ENCODE data around the gene RGMB.

The RGMB gene

GRCh38 chr5:98772415-98773213 lies 849 bp upstream of the RGMB start:
- no peak for TF ChIP-seq POLR2A (IDR thresholded peaks at IDR 0.05; ENCODE audit: low read depth, low read length)
- FAIRE-seq, result no peak
- no peak for DNase-seq (ENCODE audit: insufficient read length, low spot score)

DNA sequence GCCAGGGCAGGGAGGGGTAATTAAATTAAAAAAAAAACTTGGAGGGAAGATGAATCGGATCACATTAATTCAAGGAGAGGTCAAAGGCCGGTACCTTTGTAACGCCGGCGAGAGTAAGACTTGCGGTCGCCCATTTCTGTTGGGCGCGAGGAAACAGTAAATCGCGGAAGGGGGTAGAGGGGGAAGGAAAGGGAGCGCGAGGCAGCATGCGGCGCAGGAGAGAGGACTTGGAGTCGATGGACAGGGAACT lies 324 bp upstream of the RGMB start:
- DNase-seq (ENCODE audit: insufficient read length, low spot score), result no peak
- FAIRE-seq, result no peak
- TF ChIP-seq POLR2A (IDR thresholded peaks at IDR 0.05; ENCODE audit: low read depth, low read length), result no peak; the same call in 1 of the 2 replicates

DNA sequence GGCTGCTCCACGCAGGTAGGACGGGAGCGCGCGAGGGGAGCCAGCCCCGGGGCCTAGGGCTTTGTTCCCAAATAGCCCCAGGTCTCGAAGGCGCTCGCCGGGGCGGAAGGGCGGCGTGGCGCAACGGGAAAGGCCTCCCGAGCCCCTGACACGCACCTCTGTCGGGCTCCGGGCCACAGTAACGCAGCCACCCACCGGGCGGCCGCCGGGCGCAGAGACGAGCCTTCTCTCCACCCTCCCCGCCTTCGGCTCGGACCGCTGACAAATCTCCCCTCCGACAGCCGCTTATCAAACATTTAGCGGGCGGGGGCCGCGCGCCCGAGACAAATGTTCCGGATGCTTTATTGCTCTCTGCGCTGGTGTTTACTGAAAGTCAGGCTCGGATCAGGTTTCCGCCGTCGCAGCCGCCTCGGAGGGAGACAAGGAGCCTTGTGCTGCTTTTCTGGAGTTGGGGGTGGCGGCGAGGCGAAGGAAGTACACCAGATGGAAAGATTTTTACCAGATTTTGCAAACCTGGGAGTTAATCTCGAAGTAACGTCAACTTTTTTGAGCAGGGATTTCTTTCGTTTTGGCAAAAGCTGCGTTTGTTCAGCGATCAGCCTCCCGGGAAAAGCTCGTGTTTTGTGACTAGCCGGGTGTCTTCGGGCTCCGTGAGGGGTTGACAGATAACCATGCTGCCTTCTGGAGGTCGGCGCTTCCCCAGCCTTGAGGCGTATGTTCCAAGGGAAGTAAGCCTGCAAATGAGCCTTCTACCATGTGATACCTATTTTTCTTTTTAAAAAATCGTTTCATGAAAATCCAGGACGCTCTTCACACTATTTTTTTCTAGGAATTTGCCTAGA lies 950 bp downstream of the RGMB start:
- no peak for DNase-seq (ENCODE audit: insufficient read length, low spot score)
- no peak for FAIRE-seq
- 0 out of 2 replicates have a peak, but pooled peaks have one; percentile 5 for TF ChIP-seq POLR2A (IDR thresholded peaks at IDR 0.05; ENCODE audit: low read depth, low read length)

GRCh38 chr5:98775246-98776065 lies 2.0 kb downstream of the RGMB start:
- DNase-seq (ENCODE audit: insufficient read length, low spot score) (no peak), FAIRE-seq (no peak)
- no peak for TF ChIP-seq POLR2A (IDR thresholded peaks at IDR 0.05; ENCODE audit: low read depth, low read length)

- peak; percentile 30 for FAIRE-seq
- no peak for DNase-seq (ENCODE audit: insufficient read length, low spot score)
- TF ChIP-seq POLR2A (IDR thresholded peaks at IDR 0.05; ENCODE audit: low read depth, low read length), result no peak
Observed at GRCh38 chr5:98776066-98776705, 2.7 kb downstream of the RGMB start.

GRCh38 chr5:98777295-98777694 lies 3.8 kb downstream of the RGMB start:
- FAIRE-seq (peak; percentile 20), DNase-seq (ENCODE audit: insufficient read length, low spot score) (no peak)
- no peak for TF ChIP-seq POLR2A (IDR thresholded peaks at IDR 0.05; ENCODE audit: low read depth, low read length)

GRCh38 chr5:98779264-98779877 lies 5.9 kb downstream of the RGMB start:
- no peak for TF ChIP-seq POLR2A (IDR thresholded peaks at IDR 0.05; ENCODE audit: low read depth, low read length)
- FAIRE-seq (no peak), DNase-seq (ENCODE audit: insufficient read length, low spot score) (no peak)

- no peak for FAIRE-seq
- no peak for TF ChIP-seq POLR2A (IDR thresholded peaks at IDR 0.05; ENCODE audit: low read depth, low read length)
Observed at GRCh38 chr5:98780390-98780789, 6.9 kb downstream of the RGMB start.

DNA sequence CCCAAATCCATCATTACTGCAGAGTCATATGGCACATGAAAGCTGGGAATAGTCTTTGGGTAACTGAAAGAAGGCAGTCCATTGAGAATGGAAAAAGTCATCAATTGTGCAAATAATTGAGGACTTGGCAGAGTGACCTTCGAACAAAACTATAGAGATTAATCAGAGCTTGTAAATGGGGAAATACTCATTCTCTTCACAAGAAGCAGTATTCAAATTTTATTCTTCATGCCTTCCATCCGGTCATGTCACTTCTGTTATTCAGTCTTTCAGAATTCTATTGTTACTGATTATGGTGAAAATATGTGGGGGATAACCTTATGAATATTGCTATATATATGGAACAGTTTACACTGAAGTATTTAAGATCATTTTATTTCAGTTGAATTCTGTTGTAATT lies 8.1 kb downstream of the RGMB start:
- FAIRE-seq (no peak), DNase-seq (ENCODE audit: insufficient read length, low spot score) (no peak)
- TF ChIP-seq POLR2A (IDR thresholded peaks at IDR 0.05; ENCODE audit: low read depth, low read length), result no peak

More at GRCh38 chr5:98780390-98780789, 6.9 kb downstream of the RGMB start:
- DNase-seq (ENCODE audit: insufficient read length, low spot score), result no peak

GRCh38 chr5:98781964-98782363 lies 8.5 kb downstream of the RGMB start:
- TF ChIP-seq POLR2A (IDR thresholded peaks at IDR 0.05; ENCODE audit: low read depth, low read length), result no peak
- DNase-seq (ENCODE audit: insufficient read length, low spot score), result no peak
- no peak for FAIRE-seq

DNA sequence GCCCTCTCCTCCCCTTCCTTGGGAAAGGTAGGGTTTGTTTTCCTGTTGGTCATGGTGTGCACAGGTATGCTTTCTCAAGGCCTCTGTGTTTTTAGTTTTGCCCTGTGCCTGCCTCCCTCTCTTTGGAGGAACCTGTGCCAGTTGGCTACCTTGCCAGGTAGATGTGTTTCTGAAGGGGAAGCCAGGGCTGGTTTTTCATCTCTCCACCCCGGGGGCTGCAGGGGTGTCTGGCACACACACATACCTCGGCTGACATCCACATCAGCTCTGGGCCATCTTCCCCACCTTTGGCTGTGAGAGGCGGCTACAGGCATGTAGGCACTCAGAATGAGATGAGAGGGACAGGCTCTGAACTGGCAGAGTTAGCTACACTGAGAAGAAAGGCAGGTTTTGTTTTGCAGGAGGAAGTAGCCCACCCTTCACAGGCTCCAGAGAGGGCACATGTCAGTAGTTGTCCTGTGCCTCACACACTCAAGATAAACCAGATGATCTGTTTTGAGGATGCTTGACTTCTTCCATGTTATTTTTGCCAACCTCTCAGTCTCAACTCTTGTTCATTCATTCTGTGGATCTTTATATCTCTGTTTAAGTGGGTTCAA lies 9.7 kb downstream of the RGMB start:
- no peak for TF ChIP-seq POLR2A (IDR thresholded peaks at IDR 0.05; ENCODE audit: low read depth, low read length)
- DNase-seq (ENCODE audit: insufficient read length, low spot score) (no peak), FAIRE-seq (no peak)

GRCh38 chr5:98784411-98784810 lies 10.9 kb downstream of the RGMB start:
- TF ChIP-seq POLR2A (IDR thresholded peaks at IDR 0.05; ENCODE audit: low read depth, low read length), result no peak
- DNase-seq (ENCODE audit: insufficient read length, low spot score) (no peak), FAIRE-seq (no peak)

GRCh38 chr5:98785244-98785643 lies 11.8 kb downstream of the RGMB start:
- TF ChIP-seq POLR2A (IDR thresholded peaks at IDR 0.05; ENCODE audit: low read depth, low read length), result no peak
- DNase-seq (ENCODE audit: insufficient read length, low spot score) (no peak), FAIRE-seq (no peak)

Data from H54 (cell line).